Gastroesophageal sphincter (tissue), 3 donors: ENCODE results near the gene MROH2A.

Experiments
- EP300 ChIP-seq: sonication (generic); formaldehyde crosslinking; IDR thresholded peaks from one replicate; pipeline ENCODE4 v1.6.1; 2017; ENCODE audit warnings: antibody characterized with exemption, mild to moderate bottlenecking
- POLR2A ChIP-seq, 2 donors: fragments of 450-650 bp; IDR thresholded peaks; one replicate each; pipeline ENCODE4 v1.6.1; 2017; ENCODE audit warnings: antibody characterized with exemption in 2 of 2, mild to moderate bottlenecking in 2 of 2, moderate library complexity in 1 of 2
- TF ChIP-seq, protein P1 (sequence below), 4 experiments: fragments of 200-600 bp in 2 of 4; fragments of 450-650 bp in 2 of 4; sonication (generic) in 1 of 4; IDR thresholded peaks; one replicate each; pipeline ENCODE4 v1.5.1; 2017 to 2019; ENCODE audit warnings: antibody characterized with exemption in 4 of 4, mild to moderate bottlenecking in 2 of 4, moderate library complexity in 2 of 4

GRCh38 chr2:233854241-233854981 lies 76.3 kb downstream of the MROH2A start, which contains the start of gene HJURP:
- TF ChIP-seq POLR2A (IDR thresholded peaks at IDR 0.05) (peak; percentile 42 to 53), EP300 (no peak)
- TF ChIP-seq, protein P1, sequence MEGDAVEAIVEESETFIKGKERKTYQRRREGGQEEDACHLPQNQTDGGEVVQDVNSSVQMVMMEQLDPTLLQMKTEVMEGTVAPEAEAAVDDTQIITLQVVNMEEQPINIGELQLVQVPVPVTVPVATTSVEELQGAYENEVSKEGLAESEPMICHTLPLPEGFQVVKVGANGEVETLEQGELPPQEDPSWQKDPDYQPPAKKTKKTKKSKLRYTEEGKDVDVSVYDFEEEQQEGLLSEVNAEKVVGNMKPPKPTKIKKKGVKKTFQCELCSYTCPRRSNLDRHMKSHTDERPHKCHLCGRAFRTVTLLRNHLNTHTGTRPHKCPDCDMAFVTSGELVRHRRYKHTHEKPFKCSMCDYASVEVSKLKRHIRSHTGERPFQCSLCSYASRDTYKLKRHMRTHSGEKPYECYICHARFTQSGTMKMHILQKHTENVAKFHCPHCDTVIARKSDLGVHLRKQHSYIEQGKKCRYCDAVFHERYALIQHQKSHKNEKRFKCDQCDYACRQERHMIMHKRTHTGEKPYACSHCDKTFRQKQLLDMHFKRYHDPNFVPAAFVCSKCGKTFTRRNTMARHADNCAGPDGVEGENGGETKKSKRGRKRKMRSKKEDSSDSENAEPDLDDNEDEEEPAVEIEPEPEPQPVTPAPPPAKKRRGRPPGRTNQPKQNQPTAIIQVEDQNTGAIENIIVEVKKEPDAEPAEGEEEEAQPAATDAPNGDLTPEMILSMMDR (IDR thresholded peaks at IDR 0.05) = no peak
